ENCODE measurements around the gene ITGB3. TPM values are rescaled to one million over a fixed set of nuclear protein-coding genes. Genes with fewer than 3 reads are reported as not detected.

Gene ITGB3
- total RNA-seq, 2 experiments from 2014 or later: not detected

- Mint-ChIP-seq H3K4me3 (no peak overlapping the region), H3K9me3 (no peaks in the 10 kb centered on the region), H3K4me1 (ENCODE audit: low read depth) (peaks cover 2% of the 10 kb centered on the region), H3K27ac (no peak overlapping the region), H3K27me3 (no peaks in the 10 kb centered on the region), H3K36me3 (peaks cover 4% of the 10 kb centered on the region)
- DNase-seq: no peak
- intact Hi-C loops (cut with micrococcal nuclease): no loop called here
- ChIA-PET POLR2A (no interaction called here), CTCF (no interaction called here)
These were observed 105.0 kb downstream of the ITGB3 start for GRCh38 chr17:47358652-47359051.

Other genes with a start within 250 kb of the ITGB3 start
- 100 to 1,000 TPM; 113 to 133 TPM for gene CDC27, start 64.5 kb upstream of the ITGB3 start, total RNA-seq
- gene MYL4, start 44.5 kb upstream of the ITGB3 start, total RNA-seq: not detected
- 1 to 10 TPM; 4.6 to 7.8 TPM for gene EFCAB13, start 70.1 kb downstream of the ITGB3 start, total RNA-seq